Mucosa of stomach (tissue), 1 donor: ENCODE measurements around the gene NUTM2G.
"Not testable (repeated sequence)": the region's sequence is repeated elsewhere in the genome, so short reads cannot be mapped to it uniquely, and the experiment has no call there.

ENCODE experiments used
- H3K27me3 ChIP-seq: one replicate; pipeline ENCODE4 v1.7.0; 2013; ENCODE audit warnings: mild to moderate bottlenecking, low read length; ENCODE audit not compliant: control insufficient read depth, insufficient read depth
- H3K36me3 ChIP-seq: one replicate; pipeline ENCODE4 v1.7.0; 2013; ENCODE audit warnings: low read length; ENCODE audit not compliant: control insufficient read depth, insufficient read depth
- H3K4me1 ChIP-seq: one replicate; pipeline ENCODE4 v1.7.0; 2013; ENCODE audit warnings: mild to moderate bottlenecking, low read length; ENCODE audit not compliant: control insufficient read depth, insufficient read depth
- H3K4me3 ChIP-seq: one replicate; pipeline ENCODE4 v1.7.0; 2013; ENCODE audit warnings: low read length
- H3K9ac ChIP-seq: one replicate; pipeline ENCODE4 v1.7.0; 2013; ENCODE audit warnings: mild to moderate bottlenecking, low read length, moderate library complexity
- H3K9me3 ChIP-seq: one replicate; pipeline ENCODE4 v1.7.0; 2013; ENCODE audit warnings: mild to moderate bottlenecking, low read length, moderate library complexity; ENCODE audit not compliant: control insufficient read depth
- donor health status: Pancreatic carcinoma.

The NUTM2G gene

GRCh38 chr9:96920803-96921202 lies 7.8 kb upstream of the NUTM2G start:
- not testable (repeated sequence) for H3K4me3 ChIP-seq, H3K27me3 ChIP-seq, H3K9me3 ChIP-seq, H3K9ac ChIP-seq, H3K36me3 ChIP-seq, H3K4me1 ChIP-seq

GRCh38 chr9:96925587-96925986 lies 3.1 kb upstream of the NUTM2G start:
- H3K4me1 ChIP-seq, H3K4me3 ChIP-seq, H3K27me3 ChIP-seq, H3K36me3 ChIP-seq, H3K9ac ChIP-seq, H3K9me3 ChIP-seq: not testable (repeated sequence)

- not testable (repeated sequence) for H3K36me3 ChIP-seq, H3K4me1 ChIP-seq, H3K27me3 ChIP-seq, H3K9ac ChIP-seq, H3K9me3 ChIP-seq, H3K4me3 ChIP-seq
Measured at GRCh38 chr9:96931665-96932064, 3.0 kb downstream of the NUTM2G start.

GRCh38 chr9:96934097-96934496 lies 5.5 kb downstream of the NUTM2G start:
- not testable (repeated sequence) for H3K36me3 ChIP-seq, H3K27me3 ChIP-seq, H3K9ac ChIP-seq, H3K4me3 ChIP-seq, H3K9me3 ChIP-seq, H3K4me1 ChIP-seq

- not testable (repeated sequence) for H3K4me3 ChIP-seq, H3K27me3 ChIP-seq, H3K4me1 ChIP-seq, H3K9ac ChIP-seq, H3K36me3 ChIP-seq, H3K9me3 ChIP-seq
Measured at GRCh38 chr9:96934706-96935105, 6.1 kb downstream of the NUTM2G start.

GRCh38 chr9:96935401-96935800 lies 6.8 kb downstream of the NUTM2G start:
- H3K4me3 ChIP-seq, H3K36me3 ChIP-seq, H3K9me3 ChIP-seq, H3K4me1 ChIP-seq, H3K27me3 ChIP-seq, H3K9ac ChIP-seq: not testable (repeated sequence)

GRCh38 chr9:96937442-96937841 lies 8.8 kb downstream of the NUTM2G start:
- not testable (repeated sequence) for H3K4me1 ChIP-seq, H3K36me3 ChIP-seq, H3K9ac ChIP-seq, H3K27me3 ChIP-seq, H3K9me3 ChIP-seq, H3K4me3 ChIP-seq

GRCh38 chr9:96938957-96939665 lies 10.5 kb downstream of the NUTM2G start:
- H3K4me1 ChIP-seq, H3K27me3 ChIP-seq, H3K4me3 ChIP-seq, H3K36me3 ChIP-seq, H3K9ac ChIP-seq, H3K9me3 ChIP-seq: not testable (repeated sequence)

GRCh38 chr9:96940982-96941381 lies 12.3 kb downstream of the NUTM2G start:
- not testable (repeated sequence) for H3K36me3 ChIP-seq, H3K4me3 ChIP-seq, H3K27me3 ChIP-seq, H3K4me1 ChIP-seq, H3K9ac ChIP-seq, H3K9me3 ChIP-seq

- H3K4me1 ChIP-seq, H3K4me3 ChIP-seq, H3K9me3 ChIP-seq, H3K27me3 ChIP-seq, H3K9ac ChIP-seq, H3K36me3 ChIP-seq: not testable (repeated sequence)
Measured at GRCh38 chr9:96941628-96942027, 13.0 kb downstream of the NUTM2G start.

GRCh38 chr9:96942181-96942580 lies 13.5 kb downstream of the NUTM2G start:
- not testable (repeated sequence) for H3K9me3 ChIP-seq, H3K36me3 ChIP-seq, H3K27me3 ChIP-seq, H3K9ac ChIP-seq, H3K4me1 ChIP-seq, H3K4me3 ChIP-seq

GRCh38 chr9:96949346-96949745 lies 20.7 kb downstream of the NUTM2G start:
- H3K4me3 ChIP-seq, H3K36me3 ChIP-seq, H3K4me1 ChIP-seq, H3K27me3 ChIP-seq, H3K9me3 ChIP-seq, H3K9ac ChIP-seq: not testable (repeated sequence)

GRCh38 chr9:96950539-96950938 lies 21.9 kb downstream of the NUTM2G start:
- H3K9ac ChIP-seq, H3K4me1 ChIP-seq, H3K9me3 ChIP-seq, H3K36me3 ChIP-seq, H3K27me3 ChIP-seq, H3K4me3 ChIP-seq: not testable (repeated sequence)
